ENCODE measurements around the gene UNC5A.

GRCh38 chr5:176810081-176810597, at the start of gene UNC5A:
- TF ChIP-seq CTCF (IDR thresholded peaks at IDR 0.05) (no peak), EP300 (IDR thresholded peaks at IDR 0.05; ENCODE audit: borderline replicate concordance in 1 of 2, low read depth in 1 of 2, low read length in 1 of 2) (no peak)
